T-helper 17 cell (primary cell): ENCODE results near the gene FCER2. TPM values are rescaled to one million over a fixed set of nuclear protein-coding genes. Genes with fewer than 3 reads are reported as not detected.
A peak's percentile ranks its signal among the peaks of the same experiment; 100 is the strongest.
"Not testable (repeated sequence)": the region's sequence is repeated elsewhere in the genome, so short reads cannot be mapped to it uniquely, and the experiment has no call there.

Source experiments
- ATAC-seq: fragments of 150-1000 bp; cut with Tn5 transposase; 2 replicates; pipeline ENCODE4 v1.10.0; 2021; ENCODE audit warnings: mild to moderate bottlenecking, moderate library complexity
- DNase-seq, 3 donors: peaks; one replicate each; pipeline versions ENCODE4 v3.0.0 to v3.0.0-alpha.2; 2020 to 2021
- H3K9me3 ChIP-seq: one replicate; pipeline ENCODE4 v1.7.0; 2013; ENCODE audit warnings: low read length, mild to moderate bottlenecking; ENCODE audit not compliant: control insufficient read depth, poor library complexity, severe bottlenecking
- H3K27ac Mint-ChIP-seq: one replicate; pipeline ENCODE4 v1.8.0; 2022; ENCODE audit warnings: mild to moderate bottlenecking, moderate library complexity, mixed read lengths
- H3K27me3 Mint-ChIP-seq: one replicate; pipeline ENCODE4 v1.8.0; 2022; ENCODE audit warnings: mixed read lengths
- H3K36me3 Mint-ChIP-seq: one replicate; pipeline ENCODE4 v1.8.0; 2022; ENCODE audit warnings: low read depth, mixed read lengths
- H3K4me1 Mint-ChIP-seq: one replicate; pipeline ENCODE4 v1.8.0; 2022; ENCODE audit warnings: mild to moderate bottlenecking, mixed read lengths
- H3K4me3 Mint-ChIP-seq: one replicate; pipeline ENCODE4 v1.8.0; 2022; ENCODE audit warnings: mild to moderate bottlenecking, moderate library complexity, mixed read lengths
- total RNA-seq, 4 donors: library from RNA in 2 of 4; stranded (reverse) in 2 of 4; gene quantifications; one replicate each; pipeline ENCODE4 v1.2.3 and lab custom pipeline; 2022 to 2026

FCER2 gene
- total RNA-seq, 2 donors from 2014 or later: 7.0 TPM; not detected in 1

GRCh38 chr19:7655581-7655980, 46.4 kb downstream of the FCER2 start:
- Mint-ChIP-seq H3K36me3 (no peaks in the 10 kb centered on the region), H3K4me3 (no peak overlapping the region), H3K4me1 (peaks cover 20% of the 10 kb centered on the region), H3K27me3 (no peaks in the 10 kb centered on the region), H3K27ac (peak overlapping the region; percentile 79)
- ATAC-seq: no peak
- DNase-seq: no peak
- no peaks in the 10 kb centered on the region for H3K9me3 ChIP-seq

GRCh38 chr19:7654401-7654800, 47.5 kb downstream of the FCER2 start:
- H3K4me3 Mint-ChIP-seq: no peak overlapping the region
- no peaks in the 10 kb centered on the region for H3K36me3 Mint-ChIP-seq

DNA sequence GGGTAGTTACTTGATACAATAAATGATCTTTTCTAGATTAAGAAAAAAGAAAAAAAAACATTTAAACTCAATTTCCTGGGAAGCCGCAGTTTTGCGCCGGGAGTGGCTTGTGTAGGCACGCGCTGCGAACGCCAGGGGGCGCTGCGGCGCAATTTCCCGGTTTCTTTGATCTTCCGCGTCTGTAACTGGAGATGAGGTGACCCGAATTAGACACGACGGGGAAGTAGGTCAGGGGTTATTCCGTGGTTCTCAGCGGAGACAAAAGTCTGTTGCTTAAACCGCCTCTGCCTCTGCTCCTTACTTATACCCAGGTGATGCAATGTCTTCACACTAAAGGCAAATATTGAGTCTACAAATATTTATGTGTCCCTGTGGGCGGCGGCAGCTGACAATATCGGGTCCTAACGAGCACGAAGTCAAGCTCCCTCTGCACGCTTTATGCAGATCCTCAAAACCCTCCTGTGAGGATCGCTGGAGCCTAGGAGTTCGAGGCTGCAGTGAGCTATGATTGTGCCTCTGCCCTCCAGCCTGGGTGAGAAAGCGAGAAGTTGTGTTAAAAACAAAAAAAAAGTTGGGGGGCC, 49.8 kb downstream of the FCER2 start:
- H3K36me3 Mint-ChIP-seq: no peaks in the 10 kb centered on the region
- no peaks in the 10 kb centered on the region for H3K9me3 ChIP-seq
- peak overlapping the region; percentile 96 for H3K27ac Mint-ChIP-seq
- DNase-seq (peak; percentile 84 to 92 (median 85)), ATAC-seq (peak; percentile 99)
- no peaks in the 10 kb centered on the region for H3K27me3 Mint-ChIP-seq
- peaks cover 12% of the 10 kb centered on the region for H3K4me1 Mint-ChIP-seq
- H3K4me3 Mint-ChIP-seq: peak overlapping the region; percentile 83

More at GRCh38 chr19:7654401-7654800, 47.5 kb downstream of the FCER2 start:
- Mint-ChIP-seq H3K27ac (peak overlapping the region; percentile 79), H3K4me1 (peaks cover 20% of the 10 kb centered on the region), H3K27me3 (no peaks in the 10 kb centered on the region)
- H3K9me3 ChIP-seq: no peaks in the 10 kb centered on the region
- ATAC-seq (no peak), DNase-seq (no peak)

DNA sequence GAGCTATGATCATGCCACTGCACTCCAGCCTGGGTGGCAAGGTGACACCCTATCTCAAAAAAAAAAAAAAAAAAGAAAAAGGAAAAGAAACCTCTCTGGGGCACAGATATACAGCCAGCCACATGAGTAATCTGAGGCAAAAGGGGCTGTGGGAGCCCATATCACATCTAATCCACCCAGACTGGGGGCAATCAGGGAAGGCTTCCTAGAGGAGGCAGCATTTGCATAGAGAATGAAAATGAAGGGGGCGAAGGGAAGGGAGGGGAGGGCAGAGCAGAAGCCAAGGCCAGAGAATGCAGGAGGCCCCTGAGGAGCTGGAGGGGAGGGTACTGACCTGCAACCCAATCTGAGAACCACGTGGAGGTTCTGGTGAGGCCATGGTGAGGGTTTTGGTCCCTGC, 51.8 kb downstream of the FCER2 start:
- H3K9me3 ChIP-seq: no peaks in the 10 kb centered on the region
- H3K27ac Mint-ChIP-seq: no peak overlapping the region
- H3K36me3 Mint-ChIP-seq: peaks cover 4% of the 10 kb centered on the region
- ATAC-seq: no peak
- peak overlapping the region; percentile 19 for H3K4me3 Mint-ChIP-seq
- no peaks in the 10 kb centered on the region for H3K27me3 Mint-ChIP-seq
- peaks cover 14% of the 10 kb centered on the region for H3K4me1 Mint-ChIP-seq
- no peak for DNase-seq

GRCh38 chr19:7648265-7649014, 53.5 kb downstream of the FCER2 start:
- Mint-ChIP-seq H3K36me3 (peaks cover 4% of the 10 kb centered on the region), H3K4me1 (peaks cover 14% of the 10 kb centered on the region), H3K27me3 (no peaks in the 10 kb centered on the region), H3K4me3 (no peak overlapping the region), H3K27ac (peak overlapping the region; percentile 59)
- ATAC-seq (no peak), DNase-seq (no peak)
- H3K9me3 ChIP-seq: no peaks in the 10 kb centered on the region

- no peak for ATAC-seq
- peaks cover 4% of the 10 kb centered on the region for H3K36me3 Mint-ChIP-seq
- H3K27me3 Mint-ChIP-seq: no peaks in the 10 kb centered on the region
- H3K4me1 Mint-ChIP-seq: peaks cover 7% of the 10 kb centered on the region
- H3K27ac Mint-ChIP-seq: no peak overlapping the region
- no peak overlapping the region for H3K4me3 Mint-ChIP-seq
- no peaks in the 10 kb centered on the region for H3K9me3 ChIP-seq
- no peak for DNase-seq
These were observed 54.8 kb downstream of the FCER2 start for GRCh38 chr19:7647156-7647555.

GRCh38 chr19:7646426-7646700, 55.6 kb downstream of the FCER2 start:
- Mint-ChIP-seq H3K27ac (no peak overlapping the region), H3K27me3 (no peaks in the 10 kb centered on the region), H3K36me3 (peaks cover 4% of the 10 kb centered on the region), H3K4me1 (peaks cover 7% of the 10 kb centered on the region), H3K4me3 (no peak overlapping the region)
- DNase-seq (no peak), ATAC-seq (no peak)
- H3K9me3 ChIP-seq: no peaks in the 10 kb centered on the region

DNA sequence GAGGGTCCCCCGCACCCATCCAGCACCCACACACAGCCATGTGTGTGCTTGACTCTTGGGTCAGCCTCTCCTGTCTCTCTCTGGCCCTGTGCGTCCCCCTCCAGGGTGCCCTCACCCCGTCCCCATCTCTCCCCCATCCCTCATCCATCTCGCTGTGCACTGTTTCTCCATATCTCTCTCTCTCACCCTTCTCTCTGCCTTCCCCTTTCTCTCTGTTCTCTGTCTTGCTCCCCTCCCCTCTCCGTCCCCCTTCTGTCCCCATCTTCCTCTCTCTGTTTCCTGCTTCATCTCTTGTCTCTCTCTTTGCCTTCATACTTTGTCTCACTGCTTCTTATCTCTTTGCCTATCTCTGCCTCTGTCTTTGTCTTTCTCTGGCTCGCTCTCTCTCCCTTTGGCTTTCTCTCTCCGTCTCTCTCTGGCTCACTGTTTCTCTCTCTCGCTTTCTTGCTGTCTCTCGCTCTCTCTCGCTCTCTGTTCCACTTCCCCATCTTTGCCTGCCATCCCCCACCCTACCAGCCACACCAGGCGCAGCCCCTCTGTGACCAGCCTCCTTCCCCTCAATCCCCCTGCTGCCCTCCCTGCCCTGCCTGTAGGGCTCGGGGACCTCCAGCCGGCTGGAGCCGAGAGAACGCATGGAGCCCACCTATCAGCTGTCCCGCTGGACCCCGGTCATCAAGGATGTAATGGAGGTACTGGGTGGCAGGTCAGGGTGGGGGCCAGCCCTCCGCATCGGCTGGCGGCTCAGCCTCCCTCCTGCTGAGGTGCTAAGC, 56.1 kb downstream of the FCER2 start:
- ATAC-seq (no peak), DNase-seq (no peak)
- H3K4me3 Mint-ChIP-seq: no peak overlapping the region
- no peaks in the 10 kb centered on the region for H3K9me3 ChIP-seq
- peaks cover 7% of the 10 kb centered on the region for H3K4me1 Mint-ChIP-seq
- no peaks in the 10 kb centered on the region for H3K27me3 Mint-ChIP-seq
- no peak overlapping the region for H3K27ac Mint-ChIP-seq
- peaks cover 4% of the 10 kb centered on the region for H3K36me3 Mint-ChIP-seq

- Mint-ChIP-seq H3K4me1 (peaks cover 7% of the 10 kb centered on the region), H3K27me3 (no peaks in the 10 kb centered on the region), H3K4me3 (no peak overlapping the region), H3K36me3 (peaks cover 6% of the 10 kb centered on the region), H3K27ac (no peak overlapping the region)
- no peaks in the 10 kb centered on the region for H3K9me3 ChIP-seq
- DNase-seq: no peak
- ATAC-seq: no peak
These were observed 56.8 kb downstream of the FCER2 start for GRCh38 chr19:7645163-7645562.

DNA sequence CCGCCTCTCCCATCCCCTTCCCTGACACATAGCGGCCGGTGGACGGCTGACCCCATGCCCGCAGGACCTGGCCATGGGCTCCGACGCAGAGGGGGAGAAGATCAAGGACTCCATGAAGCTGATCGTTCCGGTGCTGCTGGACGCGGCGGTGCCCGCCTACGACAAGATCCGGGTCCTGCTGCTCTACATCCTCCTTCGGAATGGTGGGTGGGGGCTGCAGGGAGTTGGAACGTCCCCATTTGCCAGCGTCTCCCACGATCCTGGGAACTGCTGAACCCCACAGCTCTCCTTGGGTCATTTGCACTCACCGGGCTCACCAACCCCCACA, 57.4 kb downstream of the FCER2 start:
- H3K4me1 Mint-ChIP-seq: peaks cover 14% of the 10 kb centered on the region
- peaks cover 10% of the 10 kb centered on the region for H3K36me3 Mint-ChIP-seq
- H3K9me3 ChIP-seq: no peaks in the 10 kb centered on the region
- no peak overlapping the region for H3K27ac Mint-ChIP-seq
- ATAC-seq (no peak), DNase-seq (no peak)
- no peak overlapping the region for H3K4me3 Mint-ChIP-seq
- H3K27me3 Mint-ChIP-seq: no peaks in the 10 kb centered on the region

- Mint-ChIP-seq H3K27ac (peak overlapping the region; percentile 57), H3K36me3 (peaks cover 10% of the 10 kb centered on the region), H3K4me1 (peaks cover 14% of the 10 kb centered on the region)
- not testable (repeated sequence) for H3K9me3 ChIP-seq, H3K4me3 Mint-ChIP-seq, H3K27me3 Mint-ChIP-seq, DNase-seq
- peak; percentile 46 for ATAC-seq
These were observed 58.0 kb downstream of the FCER2 start for GRCh38 chr19:7643629-7644549.

GRCh38 chr19:7643031-7643415, 58.9 kb downstream of the FCER2 start:
- DNase-seq: no peak
- Mint-ChIP-seq H3K27ac (no peak overlapping the region), H3K4me1 (peaks cover 14% of the 10 kb centered on the region), H3K36me3 (peaks cover 10% of the 10 kb centered on the region), H3K4me3 (no peak overlapping the region), H3K27me3 (no peaks in the 10 kb centered on the region)
- no peak for ATAC-seq
- no peaks in the 10 kb centered on the region for H3K9me3 ChIP-seq
